Measurements from ENCODE around the gene C6orf141. TPM values are rescaled to one million over a fixed set of nuclear protein-coding genes. Genes with fewer than 3 reads are reported as not detected.

Gene C6orf141
- total and polyA plus RNA-seq, 2 of the 8 experiments (the other 6 are each of a cell fraction or from before 2014, with no cell fraction given) = 7.6 to 16.1 TPM

GRCh38 chr6:49527320-49527719 lies 23.1 kb upstream of the C6orf141 start:
- no peak for DNase-seq (ENCODE audit: low read depth in 1 of 2, low spot score in 2 of 2)
- WGBS, 2 experiments (ENCODE audit: extremely low coverage in 1 of 2, insufficient coverage in 1 of 2, insufficient read length in 1 of 2, insufficient replicate concordance in 2 of 2, low coverage in 1 of 2, low lambda C conversion rate in 2 of 2, missing lambda C conversion rate in 1 of 2) = 48% methylated on average over 1 of the region's 1 CpG; no CpG with 5 or more reads in 1 of the 2 experiments
- H3K23me2 ChIP-seq (ENCODE audit: low read depth, low read length) = no peaks in the 10 kb centered on the region
- no peak overlapping the region for H2BK120ac ChIP-seq (replicated peaks; ENCODE audit: low read depth, low read length)
- no peak overlapping the region for H3K14ac ChIP-seq (ENCODE audit: insufficient read length)
- FAIRE-seq = no peak
- no peak overlapping the region for H3K4ac ChIP-seq (replicated peaks; ENCODE audit: insufficient read length, low read depth, low read length)
- no peaks in the 10 kb centered on the region for H3K9me3 ChIP-seq (ENCODE audit: insufficient read depth in 2 of 2, low read depth in 1 of 2, low read length in 1 of 2)
- no peaks in the 10 kb centered on the region for H3K27me3 ChIP-seq (replicated peaks in 1 of 4; ENCODE audit: control insufficient read depth in 3 of 4, extremely low read depth in 1 of 4, insufficient read depth in 3 of 4, low read length in 3 of 4)
- H3K23ac ChIP-seq (ENCODE audit: insufficient read length) = no peak overlapping the region
- H4K20me1 ChIP-seq (replicated peaks in 1 of 2; ENCODE audit: control insufficient read depth in 1 of 2, insufficient read depth in 2 of 2, low read length in 2 of 2) = no peaks in the 10 kb centered on the region
- no peak overlapping the region for H3K56ac ChIP-seq (replicated peaks; ENCODE audit: insufficient read length, low read depth, low read length)
- no peak overlapping the region for H3K9ac ChIP-seq (replicated peaks in 1 of 4; ENCODE audit: extremely low read depth in 1 of 4, low read depth in 3 of 4, low read length in 3 of 4)
- H2AFZ ChIP-seq (ENCODE audit: low read length) = peak overlapping the region; percentile 85; the same call in 1 of the 2 replicates
- H4K5ac ChIP-seq (ENCODE audit: insufficient read length, low read depth, low read length) = peak overlapping the region; percentile 27
- H2BK12ac ChIP-seq (ENCODE audit: low read depth, low read length) = no peak overlapping the region
- H2AK5ac ChIP-seq (ENCODE audit: low read depth, low read length) = no peak overlapping the region
- H2BK15ac ChIP-seq (ENCODE audit: low read length) = no peak overlapping the region
- H4K91ac ChIP-seq (replicated peaks; ENCODE audit: insufficient read length, low read length) = peak overlapping the region; percentile 26
- H3K79me2 ChIP-seq (ENCODE audit: control insufficient read depth in 1 of 2, insufficient read depth in 2 of 2, low read length in 2 of 2) = no peaks in the 10 kb centered on the region
- TF ChIP-seq JUN (IDR thresholded peaks at IDR 0.05; ENCODE audit: low read depth, low read length) (no peak), CEBPB (IDR thresholded peaks at IDR 0.05; ENCODE audit: low read depth, low read length) (peak; percentile 45; the same call in 1 of the 2 replicates)
- H3K4me1 ChIP-seq (replicated peaks in 1 of 4; ENCODE audit: control insufficient read depth in 3 of 4, insufficient read depth in 4 of 4, low read length in 3 of 4) = peaks cover 0 to 7% (median 2%) of the 10 kb centered on the region in 4 experiments; a peak in 2 of 7 replicates
- ChIA-PET CTCF (ENCODE audit: partially characterized antibody) (no interaction called here), POLR2A (ENCODE audit: partially characterized antibody) (no interaction called here)
- no peak overlapping the region for H3K27ac ChIP-seq (ENCODE audit: low read depth, low read length)
- H2BK20ac ChIP-seq (ENCODE audit: low read length) = no peak overlapping the region
- no peak overlapping the region for H2BK5ac ChIP-seq (ENCODE audit: low read depth, low read length)
- H3K4me3 ChIP-seq (ENCODE audit: extremely low read depth in 1 of 4, insufficient read depth in 2 of 4, low read depth in 3 of 4, low read length in 4 of 4) = no peak overlapping the region
- no peaks in the 10 kb centered on the region for H3K79me1 ChIP-seq (ENCODE audit: low read depth, low read length)
- no peaks in the 10 kb centered on the region for H3K36me3 ChIP-seq (ENCODE audit: control insufficient read depth in 2 of 4, insufficient read depth in 4 of 4, low read length in 3 of 4)
- no peak overlapping the region for H4K8ac ChIP-seq (ENCODE audit: extremely low read depth, insufficient read depth, low read length)
- no peak overlapping the region for H3K18ac ChIP-seq (ENCODE audit: extremely low read depth, low read length)
- H3K4me2 ChIP-seq (ENCODE audit: insufficient read depth in 1 of 2, low read depth in 2 of 2, low read length in 2 of 2) = no peak overlapping the region
